ENCODE results near the gene ARID3A. TPM values are rescaled to one million over a fixed set of nuclear protein-coding genes. Genes with fewer than 3 reads are reported as not detected.

The ARID3A gene
- total RNA-seq, 1 experiment from 2014 or later = 28.9 TPM

DNA sequence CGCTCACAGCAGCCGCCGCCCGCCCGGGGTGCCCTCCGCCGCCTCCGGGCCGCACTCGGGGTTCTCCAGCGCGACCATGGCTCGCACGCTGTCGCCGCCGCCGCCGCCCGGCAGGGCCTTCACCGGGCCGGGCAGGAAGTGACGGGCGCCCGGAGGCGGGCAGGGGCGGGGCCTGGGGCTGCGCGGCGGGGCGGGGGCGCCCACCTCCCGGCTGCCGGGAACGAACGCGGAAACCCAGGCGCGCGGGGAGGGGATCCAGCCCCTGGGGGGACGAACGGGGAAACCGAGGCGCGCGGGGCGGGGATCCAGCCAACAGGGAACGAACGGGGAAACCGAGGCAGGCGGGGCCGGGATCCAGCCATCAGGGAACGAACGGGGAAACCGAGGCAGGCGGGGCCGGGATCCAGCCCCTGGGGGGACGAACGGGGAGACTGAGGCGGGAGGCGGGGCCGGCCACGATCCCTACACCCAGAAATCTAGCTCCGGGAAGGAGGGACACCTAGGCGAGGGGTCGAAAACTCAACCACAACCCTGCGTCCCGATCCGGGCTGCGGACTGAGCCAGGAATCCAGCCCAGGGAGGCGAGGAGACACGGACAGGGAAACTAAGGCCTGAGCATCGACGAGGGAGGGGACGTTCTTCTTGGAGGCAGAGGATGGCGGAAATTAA is 12.6 kb upstream of the ARID3A start, which contains the start of gene R3HDM4:
Gene R3HDM4 (minus strand): TSS at position 140 of the 669 bp plus-strand sequence. CDS start 62 bp downstream, at position 78.
- ChIA-PET POLR2A (no interaction called here), CTCF (no interaction called here)
- peaks cover 3% of the 10 kb centered on the region; the same call in 1 of the 2 replicates for H3K4me1 ChIP-seq (ENCODE audit: control insufficient read depth, insufficient read depth, low read length)
- H3K4me3 ChIP-seq (ENCODE audit: low read depth in 2 of 2, low read length in 2 of 2) = peak within 1 kb of the TSS; percentile 57 to 63
- DNase-seq (ENCODE audit: low read depth, low spot score) (no peak), ATAC-seq (peak; percentile 91)
- H3K27ac ChIP-seq (ENCODE audit: low read length) = peak within 1 kb of the TSS; percentile 76
- in situ Hi-C loops (cut with HindIII; ENCODE audit: low pct_unique_long_range_greater_than_20kb, low sequenced_read_pairs) (no loop called here), intact Hi-C loops (cut with micrococcal nuclease; ENCODE audit: unreplicated experiment) (loop anchor here (10.0 kb wide), 1 partner anchor 138 kb away; no protein-coding TSS in a partner anchor)
- no peaks in the 10 kb centered on the region for H3K9me3 ChIP-seq (ENCODE audit: control insufficient read depth, insufficient read depth, low read depth, low read length)
- no peaks in the 10 kb centered on the region for H3K27me3 ChIP-seq (ENCODE audit: control insufficient read depth, insufficient read depth, low read length)
- TSS peak; percentile 55 for BruUV-seq (replicated peaks)
- no peak; the same call in 1 of the 2 replicates for TF ChIP-seq POLR2AphosphoS5 (IDR thresholded peaks at IDR 0.05; ENCODE audit: low read depth, low read length)
- no peaks in the 10 kb centered on the region; the same call in 1 of the 2 replicates for H3K36me3 ChIP-seq (ENCODE audit: control insufficient read depth, insufficient read depth, low read length)

DNA sequence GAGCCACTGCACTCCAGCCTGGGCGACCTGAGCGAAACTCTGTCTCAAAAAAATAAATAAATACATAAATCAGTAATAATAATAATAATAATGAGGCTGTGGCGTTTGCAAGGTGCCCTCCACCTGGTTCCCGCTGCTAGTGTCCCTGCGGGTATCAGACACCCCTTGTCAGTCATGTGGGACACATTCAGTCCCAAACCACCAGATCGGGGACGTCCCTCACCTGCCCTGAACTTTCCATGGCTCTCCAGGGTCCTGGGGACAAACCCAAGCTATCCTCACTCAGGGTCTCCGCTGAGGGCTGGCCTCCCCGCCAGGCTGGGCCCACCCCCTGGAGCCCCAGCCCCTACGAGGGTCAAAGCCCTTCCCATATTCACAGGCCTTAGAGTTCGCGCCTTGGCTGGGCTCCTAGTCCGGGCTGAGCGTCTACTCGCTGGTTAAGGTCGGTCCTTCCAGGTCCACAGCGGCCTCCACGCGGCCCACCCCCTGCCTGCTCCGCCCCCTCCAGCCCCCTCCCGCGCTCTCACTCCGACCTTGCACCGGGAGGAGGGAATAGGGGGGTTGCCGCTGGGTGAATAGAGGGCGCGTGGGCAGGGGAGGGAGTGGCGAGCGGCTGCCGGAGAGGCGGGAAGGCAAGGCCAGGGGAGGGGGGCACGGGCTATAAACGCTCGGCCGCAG is 9.1 kb upstream of the ARID3A start:
- Histone ChIP-seq H3K36me3 (ENCODE audit: control insufficient read depth, insufficient read depth, low read length) (no peaks in the 10 kb centered on the region; the same call in 1 of the 2 replicates), H3K27ac (ENCODE audit: low read length) (no peak overlapping the region), H3K4me3 (ENCODE audit: low read depth in 2 of 2, low read length in 2 of 2) (peak overlapping the region; percentile 31 to 45), H3K9me3 (ENCODE audit: control insufficient read depth, insufficient read depth, low read depth, low read length) (no peaks in the 10 kb centered on the region), H3K27me3 (ENCODE audit: control insufficient read depth, insufficient read depth, low read length) (no peaks in the 10 kb centered on the region), H3K4me1 (ENCODE audit: control insufficient read depth, insufficient read depth, low read length) (peaks cover 3% of the 10 kb centered on the region; the same call in 1 of the 2 replicates)
- intact Hi-C loops (cut with micrococcal nuclease; ENCODE audit: unreplicated experiment) (loop anchor here (10.0 kb wide), 1 partner anchor 142 kb away; no protein-coding TSS in a partner anchor), in situ Hi-C loops (cut with HindIII; ENCODE audit: low pct_unique_long_range_greater_than_20kb, low sequenced_read_pairs) (no loop called here)
- ATAC-seq (no peak), DNase-seq (ENCODE audit: low read depth, low spot score) (no peak)
- ChIA-PET CTCF (no interaction called here), POLR2A (no interaction called here)
- TF ChIP-seq, protein P1, sequence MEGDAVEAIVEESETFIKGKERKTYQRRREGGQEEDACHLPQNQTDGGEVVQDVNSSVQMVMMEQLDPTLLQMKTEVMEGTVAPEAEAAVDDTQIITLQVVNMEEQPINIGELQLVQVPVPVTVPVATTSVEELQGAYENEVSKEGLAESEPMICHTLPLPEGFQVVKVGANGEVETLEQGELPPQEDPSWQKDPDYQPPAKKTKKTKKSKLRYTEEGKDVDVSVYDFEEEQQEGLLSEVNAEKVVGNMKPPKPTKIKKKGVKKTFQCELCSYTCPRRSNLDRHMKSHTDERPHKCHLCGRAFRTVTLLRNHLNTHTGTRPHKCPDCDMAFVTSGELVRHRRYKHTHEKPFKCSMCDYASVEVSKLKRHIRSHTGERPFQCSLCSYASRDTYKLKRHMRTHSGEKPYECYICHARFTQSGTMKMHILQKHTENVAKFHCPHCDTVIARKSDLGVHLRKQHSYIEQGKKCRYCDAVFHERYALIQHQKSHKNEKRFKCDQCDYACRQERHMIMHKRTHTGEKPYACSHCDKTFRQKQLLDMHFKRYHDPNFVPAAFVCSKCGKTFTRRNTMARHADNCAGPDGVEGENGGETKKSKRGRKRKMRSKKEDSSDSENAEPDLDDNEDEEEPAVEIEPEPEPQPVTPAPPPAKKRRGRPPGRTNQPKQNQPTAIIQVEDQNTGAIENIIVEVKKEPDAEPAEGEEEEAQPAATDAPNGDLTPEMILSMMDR (IDR thresholded peaks at IDR 0.05) = no peak
- TF ChIP-seq TCF7L2 (IDR thresholded peaks at IDR 0.05; ENCODE audit: low read depth, low read length) = no peak
- TF ChIP-seq, protein P2, sequence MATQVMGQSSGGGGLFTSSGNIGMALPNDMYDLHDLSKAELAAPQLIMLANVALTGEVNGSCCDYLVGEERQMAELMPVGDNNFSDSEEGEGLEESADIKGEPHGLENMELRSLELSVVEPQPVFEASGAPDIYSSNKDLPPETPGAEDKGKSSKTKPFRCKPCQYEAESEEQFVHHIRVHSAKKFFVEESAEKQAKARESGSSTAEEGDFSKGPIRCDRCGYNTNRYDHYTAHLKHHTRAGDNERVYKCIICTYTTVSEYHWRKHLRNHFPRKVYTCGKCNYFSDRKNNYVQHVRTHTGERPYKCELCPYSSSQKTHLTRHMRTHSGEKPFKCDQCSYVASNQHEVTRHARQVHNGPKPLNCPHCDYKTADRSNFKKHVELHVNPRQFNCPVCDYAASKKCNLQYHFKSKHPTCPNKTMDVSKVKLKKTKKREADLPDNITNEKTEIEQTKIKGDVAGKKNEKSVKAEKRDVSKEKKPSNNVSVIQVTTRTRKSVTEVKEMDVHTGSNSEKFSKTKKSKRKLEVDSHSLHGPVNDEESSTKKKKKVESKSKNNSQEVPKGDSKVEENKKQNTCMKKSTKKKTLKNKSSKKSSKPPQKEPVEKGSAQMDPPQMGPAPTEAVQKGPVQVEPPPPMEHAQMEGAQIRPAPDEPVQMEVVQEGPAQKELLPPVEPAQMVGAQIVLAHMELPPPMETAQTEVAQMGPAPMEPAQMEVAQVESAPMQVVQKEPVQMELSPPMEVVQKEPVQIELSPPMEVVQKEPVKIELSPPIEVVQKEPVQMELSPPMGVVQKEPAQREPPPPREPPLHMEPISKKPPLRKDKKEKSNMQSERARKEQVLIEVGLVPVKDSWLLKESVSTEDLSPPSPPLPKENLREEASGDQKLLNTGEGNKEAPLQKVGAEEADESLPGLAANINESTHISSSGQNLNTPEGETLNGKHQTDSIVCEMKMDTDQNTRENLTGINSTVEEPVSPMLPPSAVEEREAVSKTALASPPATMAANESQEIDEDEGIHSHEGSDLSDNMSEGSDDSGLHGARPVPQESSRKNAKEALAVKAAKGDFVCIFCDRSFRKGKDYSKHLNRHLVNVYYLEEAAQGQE (IDR thresholded peaks at IDR 0.05; ENCODE audit: insufficient read depth in 1 of 2, low read depth in 2 of 2, low read length in 1 of 2) = no peak
- no peak for TF ChIP-seq SIN3A (IDR thresholded peaks at IDR 0.05; ENCODE audit: borderline replicate concordance, insufficient read depth, low read depth, low read length)
- TF ChIP-seq POLR2AphosphoS5 (IDR thresholded peaks at IDR 0.05; ENCODE audit: low read depth, low read length) = no peak
- no TSS peak for BruUV-seq (replicated peaks)

Data from Panc1 (cell line).